Measurements from ENCODE around the gene OR8G5. TPM values are rescaled to one million over a fixed set of nuclear protein-coding genes. Genes with fewer than 3 reads are reported as not detected.

Gene OR8G5
- total RNA-seq, 1 experiment from 2014 or later, result not detected

- no peak for TF ChIP-seq ZBTB43 (CRISPR knock-in tag; IDR thresholded peaks at IDR 0.05)
- TF ChIP-seq FOXK1 (CRISPR knock-in tag; IDR thresholded peaks at IDR 0.05), result no peak
- TF ChIP-seq USF1 (CRISPR knock-in tag; IDR thresholded peaks at IDR 0.05), result no peak
- no peak for TF ChIP-seq ELF4 (CRISPR knock-in tag; IDR thresholded peaks at IDR 0.05; ENCODE audit: low read depth)
- TF ChIP-seq CDX4 (CRISPR knock-in tag; IDR thresholded peaks at IDR 0.05; ENCODE audit: borderline replicate concordance), result no peak
- no peak for TF ChIP-seq ARID4B (CRISPR knock-in tag; IDR thresholded peaks at IDR 0.05; ENCODE audit: borderline replicate concordance)
- TF ChIP-seq E2F1 (CRISPR knock-in tag; IDR thresholded peaks at IDR 0.05), result no peak
- TF ChIP-seq HMGXB4 (CRISPR knock-in tag; IDR thresholded peaks at IDR 0.05), result no peak
- no peak for TF ChIP-seq MLX (CRISPR knock-in tag; IDR thresholded peaks at IDR 0.05)
Measured at GRCh38 chr11:124301548-124301947, 45.4 kb downstream of the OR8G5 start (continued).

GRCh38 chr11:124302347-124303125, 46.4 kb downstream of the OR8G5 start:
- H3K4me1 Mint-ChIP-seq, result peaks cover 20% of the 10 kb centered on the region
- H3K9me3 Mint-ChIP-seq, result no peaks in the 10 kb centered on the region
- no peaks in the 10 kb centered on the region for H3K27me3 Mint-ChIP-seq (ENCODE audit: low read depth)
- POLR2A ChIA-PET, result no interaction called here
- DNase-seq (ENCODE audit: low spot score) (no peak), ATAC-seq (peak; percentile 68)
- CTCF ChIA-PET, result no interaction called here
- H3K36me3 Mint-ChIP-seq, result no peaks in the 10 kb centered on the region
- no peak for TF ChIP-seq NFE2L1 (CRISPR knock-in tag; IDR thresholded peaks at IDR 0.05)
- no peak overlapping the region for H3K4me3 Mint-ChIP-seq
- H3K27ac Mint-ChIP-seq, result peak overlapping the region; percentile 86

- Mint-ChIP-seq H3K4me3 (no peak overlapping the region), H3K36me3 (no peaks in the 10 kb centered on the region), H3K27ac (0 out of 2 replicates have a peak overlapping the region, but pooled peaks have one; percentile 12), H3K4me1 (peaks cover 13% of the 10 kb centered on the region), H3K27me3 (ENCODE audit: low read depth) (no peaks in the 10 kb centered on the region), H3K9me3 (no peaks in the 10 kb centered on the region)
- ChIA-PET CTCF (no interaction called here), POLR2A (no interaction called here)
- ATAC-seq (no peak), DNase-seq (ENCODE audit: low spot score) (no peak)
- TF ChIP-seq ATF1 (CRISPR knock-in tag; IDR thresholded peaks at IDR 0.05) (no peak), ZNF416 (CRISPR knock-in tag; IDR thresholded peaks at IDR 0.05) (no peak), ZNF512 (CRISPR knock-in tag; IDR thresholded peaks at IDR 0.05; ENCODE audit: borderline replicate concordance) (no peak), ZMAT4 (CRISPR knock-in tag; IDR thresholded peaks at IDR 0.05) (no peak), ATF3 (CRISPR knock-in tag; conservative IDR thresholded peaks at IDR 0.05) (no peak), FOXP4 (CRISPR knock-in tag; IDR thresholded peaks at IDR 0.05) (no peak)
Measured at GRCh38 chr11:124307093-124307492, 50.9 kb downstream of the OR8G5 start.

All from WTC11 (cell line).